ENCODE results near the gene SPAG5.

The SPAG5 gene

GRCh38 chr17:28553000-28553505, 45.8 kb downstream of the SPAG5 start:
- Histone ChIP-seq H3K4me3 (ENCODE audit: insufficient read depth, low read depth, low read length, poor library complexity, severe bottlenecking) (peak overlapping the region; percentile 77), H3K27ac (ENCODE audit: insufficient read depth, low read length, poor library complexity, severe bottlenecking) (peak overlapping the region; percentile 35), H3K27me3 (replicated peaks; ENCODE audit: control insufficient read depth, insufficient read depth, low read length, poor library complexity, severe bottlenecking) (no peaks in the 10 kb centered on the region), H3K9me3 (ENCODE audit: control insufficient read depth, low read length) (no peaks in the 10 kb centered on the region), H3K4me1 (ENCODE audit: control insufficient read depth, insufficient read depth, low read length, poor library complexity, severe bottlenecking) (peaks cover 39% of the 10 kb centered on the region), H3K36me3 (ENCODE audit: control insufficient read depth, insufficient read depth, low read length) (peaks cover 42% of the 10 kb centered on the region)
- no peak for DNase-seq

- peaks cover 40% of the 10 kb centered on the region for H3K4me1 ChIP-seq (ENCODE audit: control insufficient read depth, insufficient read depth, low read length, poor library complexity, severe bottlenecking)
- no peaks in the 10 kb centered on the region for H3K27me3 ChIP-seq (replicated peaks; ENCODE audit: control insufficient read depth, insufficient read depth, low read length, poor library complexity, severe bottlenecking)
- H3K9me3 ChIP-seq (ENCODE audit: control insufficient read depth, low read length): no peaks in the 10 kb centered on the region
- DNase-seq: peak; percentile 60 to 71 (median 67)
- H3K27ac ChIP-seq (ENCODE audit: insufficient read depth, low read length, poor library complexity, severe bottlenecking): peak within 1 kb of the TSS; percentile 89
- peaks cover 38% of the 10 kb centered on the region for H3K36me3 ChIP-seq (ENCODE audit: control insufficient read depth, insufficient read depth, low read length)
- peak within 1 kb of the TSS; percentile 77 for H3K4me3 ChIP-seq (ENCODE audit: insufficient read depth, low read depth, low read length, poor library complexity, severe bottlenecking)
Measured at GRCh38 chr17:28552176-28552999, 46.4 kb downstream of the SPAG5 start, which contains the start of gene UNC119. Gene UNC119 (minus strand): TSS chr17:28552624. CDS start chr17:28552557, 67 bp downstream.

- Histone ChIP-seq H3K36me3 (ENCODE audit: control insufficient read depth, insufficient read depth, low read length) (peaks cover 38% of the 10 kb centered on the region), H3K27me3 (replicated peaks; ENCODE audit: control insufficient read depth, insufficient read depth, low read length, poor library complexity, severe bottlenecking) (no peaks in the 10 kb centered on the region), H3K27ac (ENCODE audit: insufficient read depth, low read length, poor library complexity, severe bottlenecking) (peak overlapping the region; percentile 89), H3K4me1 (ENCODE audit: control insufficient read depth, insufficient read depth, low read length, poor library complexity, severe bottlenecking) (peaks cover 40% of the 10 kb centered on the region), H3K4me3 (ENCODE audit: insufficient read depth, low read depth, low read length, poor library complexity, severe bottlenecking) (peak overlapping the region; percentile 77), H3K9me3 (ENCODE audit: control insufficient read depth, low read length) (no peaks in the 10 kb centered on the region)
- no peak for DNase-seq
Measured at GRCh38 chr17:28551421-28552175, 47.2 kb downstream of the SPAG5 start.

GRCh38 chr17:28550858-28551257, 48.0 kb downstream of the SPAG5 start:
- Histone ChIP-seq H3K9me3 (ENCODE audit: control insufficient read depth, low read length) (no peaks in the 10 kb centered on the region), H3K4me3 (ENCODE audit: insufficient read depth, low read depth, low read length, poor library complexity, severe bottlenecking) (no peak overlapping the region), H3K27ac (ENCODE audit: insufficient read depth, low read length, poor library complexity, severe bottlenecking) (peak overlapping the region; percentile 89), H3K36me3 (ENCODE audit: control insufficient read depth, insufficient read depth, low read length) (peaks cover 31% of the 10 kb centered on the region), H3K4me1 (ENCODE audit: control insufficient read depth, insufficient read depth, low read length, poor library complexity, severe bottlenecking) (peaks cover 40% of the 10 kb centered on the region), H3K27me3 (replicated peaks; ENCODE audit: control insufficient read depth, insufficient read depth, low read length, poor library complexity, severe bottlenecking) (no peaks in the 10 kb centered on the region)
- no peak for DNase-seq

GRCh38 chr17:28549236-28550132, 49.3 kb downstream of the SPAG5 start:
- Histone ChIP-seq H3K9me3 (ENCODE audit: control insufficient read depth, low read length) (no peaks in the 10 kb centered on the region), H3K36me3 (ENCODE audit: control insufficient read depth, insufficient read depth, low read length) (peaks cover 21% of the 10 kb centered on the region), H3K4me3 (ENCODE audit: insufficient read depth, low read depth, low read length, poor library complexity, severe bottlenecking) (no peak overlapping the region), H3K27me3 (replicated peaks; ENCODE audit: control insufficient read depth, insufficient read depth, low read length, poor library complexity, severe bottlenecking) (no peaks in the 10 kb centered on the region), H3K27ac (ENCODE audit: insufficient read depth, low read length, poor library complexity, severe bottlenecking) (peak overlapping the region; percentile 89), H3K4me1 (ENCODE audit: control insufficient read depth, insufficient read depth, low read length, poor library complexity, severe bottlenecking) (peaks cover 40% of the 10 kb centered on the region)
- peak; percentile 51 to 65 (median 61) for DNase-seq

GRCh38 chr17:28548417-28549130, 50.3 kb downstream of the SPAG5 start:
- no peaks in the 10 kb centered on the region for H3K9me3 ChIP-seq (ENCODE audit: control insufficient read depth, low read length)
- no peaks in the 10 kb centered on the region for H3K27me3 ChIP-seq (replicated peaks; ENCODE audit: control insufficient read depth, insufficient read depth, low read length, poor library complexity, severe bottlenecking)
- H3K4me1 ChIP-seq (ENCODE audit: control insufficient read depth, insufficient read depth, low read length, poor library complexity, severe bottlenecking): peaks cover 40% of the 10 kb centered on the region
- H3K36me3 ChIP-seq (ENCODE audit: control insufficient read depth, insufficient read depth, low read length): peaks cover 12% of the 10 kb centered on the region
- peak overlapping the region; percentile 89 for H3K27ac ChIP-seq (ENCODE audit: insufficient read depth, low read length, poor library complexity, severe bottlenecking)
- DNase-seq: no peak
- H3K4me3 ChIP-seq (ENCODE audit: insufficient read depth, low read depth, low read length, poor library complexity, severe bottlenecking): no peak overlapping the region

GRCh38 chr17:28547623-28548416, 51.0 kb downstream of the SPAG5 start:
- peaks cover 12% of the 10 kb centered on the region for H3K36me3 ChIP-seq (ENCODE audit: control insufficient read depth, insufficient read depth, low read length)
- no peaks in the 10 kb centered on the region for H3K9me3 ChIP-seq (ENCODE audit: control insufficient read depth, low read length)
- peaks cover 40% of the 10 kb centered on the region for H3K4me1 ChIP-seq (ENCODE audit: control insufficient read depth, insufficient read depth, low read length, poor library complexity, severe bottlenecking)
- H3K4me3 ChIP-seq (ENCODE audit: insufficient read depth, low read depth, low read length, poor library complexity, severe bottlenecking): no peak overlapping the region
- H3K27ac ChIP-seq (ENCODE audit: insufficient read depth, low read length, poor library complexity, severe bottlenecking): peak overlapping the region; percentile 89
- peak; percentile 11 to 34 (median 21) for DNase-seq
- no peaks in the 10 kb centered on the region for H3K27me3 ChIP-seq (replicated peaks; ENCODE audit: control insufficient read depth, insufficient read depth, low read length, poor library complexity, severe bottlenecking)

- Histone ChIP-seq H3K4me1 (ENCODE audit: control insufficient read depth, insufficient read depth, low read length, poor library complexity, severe bottlenecking) (peaks cover 40% of the 10 kb centered on the region), H3K27ac (ENCODE audit: insufficient read depth, low read length, poor library complexity, severe bottlenecking) (no peak overlapping the region), H3K9me3 (ENCODE audit: control insufficient read depth, low read length) (no peaks in the 10 kb centered on the region), H3K4me3 (ENCODE audit: insufficient read depth, low read depth, low read length, poor library complexity, severe bottlenecking) (no peak overlapping the region), H3K36me3 (ENCODE audit: control insufficient read depth, insufficient read depth, low read length) (peaks cover 12% of the 10 kb centered on the region), H3K27me3 (replicated peaks; ENCODE audit: control insufficient read depth, insufficient read depth, low read length, poor library complexity, severe bottlenecking) (no peaks in the 10 kb centered on the region)
- DNase-seq: no peak
Measured at GRCh38 chr17:28547096-28547622, 51.7 kb downstream of the SPAG5 start.

Measured in effector memory CD4-positive, alpha-beta T cell (primary cell).